RKO (cell line): ENCODE measurements around the gene IVNS1ABP.
"Not testable (repeated sequence)": the region's sequence is repeated elsewhere in the genome, so short reads cannot be mapped to it uniquely, and the experiment has no call there.

Experiments
- DNase-seq: peaks from one replicate; pipeline ENCODE4 v3.0.0-alpha.2; 2016; ENCODE audit warnings: low spot score

Gene IVNS1ABP

DNA sequence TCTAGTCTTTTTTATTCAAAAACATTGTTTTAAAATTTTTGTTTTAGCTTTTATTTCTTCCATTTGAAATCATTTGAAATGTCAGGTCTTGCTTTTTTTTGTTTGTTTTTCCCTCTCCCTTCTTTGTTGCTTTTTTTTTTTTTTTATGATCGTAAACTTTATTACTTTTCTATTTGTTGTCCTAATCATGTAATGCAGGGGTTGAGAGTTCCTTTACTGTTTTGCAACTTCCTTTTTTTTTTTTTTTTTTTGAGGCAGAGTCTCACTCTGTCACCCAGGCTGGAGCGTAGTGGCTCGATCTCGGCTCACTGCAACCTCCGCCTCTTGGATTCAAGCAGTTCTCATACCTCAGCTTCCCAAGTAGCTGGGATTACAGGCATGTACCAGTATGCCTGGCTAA lies 24.8 kb downstream of the IVNS1ABP start:
- no peak for DNase-seq

GRCh38 chr1:185291652-185292051 lies 25.4 kb downstream of the IVNS1ABP start:
- DNase-seq = no peak

DNA sequence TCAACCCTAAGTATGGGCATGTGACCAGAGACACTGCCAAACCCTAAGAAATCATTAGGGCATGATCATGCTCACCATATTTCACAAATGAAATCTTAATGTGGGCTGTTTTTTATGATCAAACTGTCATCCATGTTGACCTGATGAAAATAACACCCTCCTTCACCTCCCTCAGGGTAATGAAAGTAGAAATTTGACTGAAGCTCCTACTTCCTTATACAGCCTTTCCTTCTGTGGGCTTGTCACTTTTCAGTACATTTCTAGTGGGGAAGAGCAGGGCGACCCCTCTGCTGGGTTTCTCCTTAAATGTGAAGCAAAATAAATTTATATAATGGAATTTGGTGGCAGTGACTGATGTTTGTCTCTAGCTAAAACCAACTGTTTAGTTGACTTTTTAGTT lies 25.9 kb downstream of the IVNS1ABP start:
- no peak for DNase-seq

- no peak for DNase-seq
Observed at GRCh38 chr1:185289880-185290279, 27.2 kb downstream of the IVNS1ABP start.

DNA sequence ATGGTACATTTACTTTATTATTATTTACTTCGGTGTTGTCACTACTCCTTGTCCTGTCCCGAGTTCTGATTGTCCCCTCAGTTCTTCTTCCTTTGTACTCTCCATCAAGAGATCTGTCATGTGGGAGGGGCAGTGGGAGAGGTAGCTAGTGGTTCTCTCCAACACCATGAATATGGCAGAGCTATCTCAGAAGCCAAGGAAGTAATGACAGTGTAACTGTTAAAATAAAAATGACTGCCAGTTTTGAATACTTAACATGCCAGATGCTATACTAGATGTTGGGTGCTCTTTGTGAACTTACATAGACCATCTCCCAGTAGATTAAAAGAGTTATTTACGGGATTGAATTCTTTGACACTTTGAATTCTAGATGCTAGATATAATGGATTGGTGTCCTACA lies 28.6 kb downstream of the IVNS1ABP start:
- DNase-seq = no peak

- no peak for DNase-seq
Observed at GRCh38 chr1:185287451-185287850, 29.6 kb downstream of the IVNS1ABP start.

DNA sequence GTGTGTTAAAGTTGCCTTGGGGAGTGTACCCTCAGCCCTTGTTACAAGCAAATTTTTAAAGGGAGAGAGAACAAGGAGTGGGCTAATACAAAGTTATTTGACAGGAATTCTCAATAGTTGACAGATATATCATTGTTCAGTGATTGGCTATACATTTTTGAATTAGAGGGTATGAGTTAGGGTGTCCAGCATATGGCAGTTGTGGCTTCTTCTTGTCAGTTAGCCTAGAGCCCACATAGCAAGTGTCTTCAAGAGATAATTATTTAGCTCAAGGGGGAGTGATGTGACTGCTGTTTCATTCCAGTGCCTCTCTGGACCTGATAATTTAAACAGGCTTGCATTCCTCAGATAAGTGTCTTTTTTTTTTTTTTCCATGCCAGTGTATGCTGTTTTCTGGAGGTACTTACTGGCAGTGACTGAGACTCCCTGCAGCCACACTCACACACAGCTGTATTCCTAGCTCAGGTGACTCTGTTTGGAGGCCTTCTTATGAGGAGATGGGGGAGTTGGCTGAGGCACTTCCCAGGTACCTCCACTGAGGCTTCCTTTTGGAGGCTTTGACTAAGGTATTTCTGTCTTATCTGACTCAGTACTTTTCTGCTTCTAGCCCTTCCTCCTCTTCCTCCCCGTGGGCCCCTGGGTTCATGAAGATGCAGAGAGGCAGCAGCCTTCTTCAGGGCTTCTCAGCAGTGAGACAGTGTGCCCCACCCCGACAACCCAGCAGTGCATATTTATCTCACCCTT lies 32.3 kb downstream of the IVNS1ABP start:
- no peak for DNase-seq

DNA sequence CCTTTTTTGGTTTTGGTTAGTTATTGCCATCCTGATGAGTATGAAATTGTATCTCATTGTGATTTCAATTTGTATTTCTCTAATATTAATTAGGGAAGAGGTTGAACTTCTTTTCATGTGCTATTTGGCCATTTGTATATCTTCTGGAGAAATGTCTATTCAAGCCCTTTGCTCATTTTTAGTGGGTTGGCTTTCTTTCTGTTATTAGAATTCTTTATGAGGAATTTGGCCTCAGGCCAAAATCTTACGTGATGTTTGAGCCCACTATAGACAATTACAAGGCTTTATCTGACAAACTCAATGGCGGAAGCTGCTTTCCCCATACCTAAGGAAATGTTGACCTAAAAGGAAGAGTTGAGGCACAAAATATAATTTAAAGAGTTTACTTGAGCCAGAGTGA lies 32.9 kb downstream of the IVNS1ABP start:
- DNase-seq = no peak

DNA sequence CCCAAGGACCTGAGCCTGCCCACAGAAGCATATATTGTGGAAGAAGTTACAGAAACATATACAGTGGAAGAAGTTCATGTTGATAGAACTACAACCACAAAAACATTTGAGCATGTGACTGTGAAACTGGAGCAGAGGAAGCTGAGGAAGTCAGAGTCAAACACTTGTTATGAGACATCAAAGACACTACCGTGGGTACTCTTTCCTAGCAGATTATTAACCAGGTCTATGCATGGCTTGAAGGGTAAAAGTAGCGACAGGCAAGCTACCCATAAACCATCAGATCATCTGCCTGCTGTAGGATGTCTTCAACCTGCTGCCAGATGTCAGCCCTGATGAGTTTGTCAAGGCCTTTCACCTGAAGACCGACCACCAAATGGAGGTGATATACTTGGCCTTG lies 35.8 kb downstream of the IVNS1ABP start:
- DNase-seq = no peak

- DNase-seq = no peak
Observed at GRCh38 chr1:185280589-185280988, 36.5 kb downstream of the IVNS1ABP start.

DNA sequence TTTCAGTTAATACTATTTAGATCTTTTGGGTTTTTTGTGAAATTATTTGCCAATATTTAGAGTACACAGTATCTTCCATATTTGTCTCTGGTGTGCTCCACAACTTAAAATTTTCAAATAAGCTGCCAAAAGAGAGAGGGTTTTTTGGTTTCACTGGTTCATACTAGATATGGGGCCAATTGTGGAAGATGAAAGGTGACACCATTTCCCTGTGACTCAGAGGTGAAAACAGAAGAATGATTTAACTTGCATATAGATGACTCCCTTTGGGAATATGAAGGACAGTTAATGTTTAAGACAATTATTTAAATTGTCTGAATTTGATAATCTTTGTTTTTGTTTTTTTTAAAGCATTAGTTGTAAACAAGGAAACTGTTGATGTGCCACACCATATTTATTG lies 37.5 kb downstream of the IVNS1ABP start:
- peak; percentile 34 for DNase-seq

DNA sequence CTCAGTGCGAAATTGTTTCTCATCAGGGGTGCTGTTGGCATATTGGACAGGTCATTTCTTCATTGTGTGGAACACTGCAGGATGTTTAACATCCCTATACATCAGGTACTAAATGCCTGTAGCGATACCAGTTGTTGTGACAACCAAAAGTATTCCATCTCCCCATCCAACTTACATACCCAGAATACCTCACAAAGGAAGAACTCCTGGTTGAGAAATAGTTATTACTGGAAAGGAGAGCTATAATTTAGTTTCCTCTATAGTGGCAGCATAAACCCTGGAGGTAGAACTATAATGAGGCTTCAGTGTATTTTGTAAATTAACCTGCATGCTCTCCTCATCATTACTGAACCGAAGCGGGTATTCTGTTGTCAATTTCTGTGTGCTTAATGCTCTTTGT lies 45.1 kb downstream of the IVNS1ABP start:
- DNase-seq = no peak

DNA sequence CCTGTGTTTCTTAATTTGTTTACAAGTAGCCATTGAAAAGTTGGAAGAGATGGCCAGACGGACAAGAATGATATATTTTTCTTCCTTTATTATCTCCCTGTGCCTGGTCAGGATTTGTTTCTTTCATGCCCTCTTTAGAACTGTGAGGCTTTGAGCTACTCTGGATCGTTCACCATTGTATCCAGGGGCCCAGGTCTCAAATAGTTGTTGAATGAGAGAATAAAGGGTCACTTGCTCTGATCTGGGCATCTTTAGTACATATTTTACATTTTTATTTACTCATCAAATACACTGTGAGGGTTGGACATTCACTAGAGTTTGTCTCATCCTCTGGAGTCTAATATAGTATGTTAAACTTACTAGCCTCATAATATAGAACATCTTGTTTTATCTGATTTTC lies 48.7 kb downstream of the IVNS1ABP start:
- no peak for DNase-seq

GRCh38 chr1:185267701-185268100 lies 49.3 kb downstream of the IVNS1ABP start:
- DNase-seq = no peak

DNA sequence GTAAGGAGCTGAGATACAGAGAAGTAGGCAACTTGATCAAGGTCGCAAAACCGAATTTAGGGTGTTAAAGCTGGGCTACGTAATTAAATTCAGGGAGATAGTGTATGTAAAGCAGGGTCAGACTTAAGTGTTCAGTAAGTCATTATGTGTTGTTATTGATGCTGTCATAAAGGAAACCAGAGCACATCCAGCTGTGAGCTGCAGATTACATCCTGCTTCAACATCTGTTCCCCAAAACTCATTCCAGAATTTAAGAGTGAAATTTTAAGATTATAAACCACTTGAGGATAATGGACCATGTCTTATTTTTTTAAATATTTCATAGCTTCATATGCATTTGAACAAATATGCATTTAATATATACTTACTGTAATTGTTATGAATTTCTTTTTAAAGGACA lies 49.7 kb downstream of the IVNS1ABP start:
- DNase-seq = no peak

GRCh38 chr1:185265314-185265713 lies 51.7 kb downstream of the IVNS1ABP start:
- no peak for DNase-seq

GRCh38 chr1:185263780-185264179 lies 53.3 kb downstream of the IVNS1ABP start:
- DNase-seq = no peak

GRCh38 chr1:185263292-185263691 lies 53.8 kb downstream of the IVNS1ABP start:
- no peak for DNase-seq

- no peak for DNase-seq
Observed at GRCh38 chr1:185262151-185262550, 54.9 kb downstream of the IVNS1ABP start.

DNA sequence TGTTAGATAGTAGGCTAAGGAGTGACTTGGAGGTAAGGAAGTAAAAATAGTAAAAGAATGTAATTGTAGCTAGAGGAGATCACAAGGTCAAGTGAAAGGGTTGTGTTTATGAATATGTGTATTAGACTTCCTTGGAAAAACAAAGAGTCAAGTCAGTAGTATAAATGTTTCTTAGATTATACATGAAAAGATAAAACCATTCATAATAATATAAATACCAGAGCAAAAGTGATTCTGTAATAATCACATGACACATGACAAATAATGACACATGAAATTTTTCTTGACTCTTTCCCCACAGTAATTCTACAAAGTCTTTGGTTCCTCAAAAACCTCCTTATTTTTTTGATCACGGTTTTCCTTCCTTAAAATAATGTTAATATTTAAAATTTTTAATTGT lies 56.4 kb downstream of the IVNS1ABP start:
- no peak for DNase-seq

GRCh38 chr1:185258676-185259075 lies 58.4 kb downstream of the IVNS1ABP start:
- DNase-seq = no peak

GRCh38 chr1:185257950-185258208 lies 59.2 kb downstream of the IVNS1ABP start:
- DNase-seq = no peak

GRCh38 chr1:185257116-185257949 lies 59.7 kb downstream of the IVNS1ABP start:
- DNase-seq = not testable (repeated sequence)

DNA sequence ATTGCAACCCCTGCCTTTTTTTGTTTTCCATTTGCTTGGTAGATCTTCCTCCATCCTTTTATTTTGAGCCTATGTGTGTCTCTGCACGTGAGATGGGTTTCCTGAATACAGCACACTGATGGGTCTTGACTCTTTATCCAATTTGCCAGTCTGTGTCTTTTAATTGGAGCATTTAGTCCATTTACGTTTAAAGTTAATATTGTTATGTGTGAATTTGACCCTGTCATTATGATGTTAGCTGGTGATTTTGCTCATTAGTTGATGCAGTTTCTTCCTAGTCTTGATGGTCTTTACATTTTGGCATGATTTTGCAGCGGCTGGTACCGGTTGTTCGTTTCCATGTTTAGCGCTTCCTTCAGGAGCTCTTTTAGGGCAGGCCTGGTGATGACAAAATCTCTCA lies 61.4 kb downstream of the IVNS1ABP start:
- DNase-seq = not testable (repeated sequence)
